GM12865 (cell line): ENCODE measurements around the gene NSUN6.
"Not testable (repeated sequence)": the region's sequence is repeated elsewhere in the genome, so short reads cannot be mapped to it uniquely, and the experiment has no call there.

Experiments
- DNase-seq: peaks from one replicate; pipeline ENCODE4 v3.0.0; 2010; ENCODE audit warnings: low read depth
- H3K4me3 ChIP-seq: 2 replicates; pipeline ENCODE4 v1.5.1; 2011; ENCODE audit warnings: mild to moderate bottlenecking, low read depth, low read length, control low read depth
- TF ChIP-seq, protein P1 (sequence below): IDR thresholded peaks from 2 replicates; pipeline ENCODE4 v1.5.1; 2011; ENCODE audit warnings: low read length, control low read depth, low read depth, inconsistent platforms; ENCODE audit not compliant: insufficient read depth; ENCODE audit errors: missing control alignments

Gene NSUN6

DNA sequence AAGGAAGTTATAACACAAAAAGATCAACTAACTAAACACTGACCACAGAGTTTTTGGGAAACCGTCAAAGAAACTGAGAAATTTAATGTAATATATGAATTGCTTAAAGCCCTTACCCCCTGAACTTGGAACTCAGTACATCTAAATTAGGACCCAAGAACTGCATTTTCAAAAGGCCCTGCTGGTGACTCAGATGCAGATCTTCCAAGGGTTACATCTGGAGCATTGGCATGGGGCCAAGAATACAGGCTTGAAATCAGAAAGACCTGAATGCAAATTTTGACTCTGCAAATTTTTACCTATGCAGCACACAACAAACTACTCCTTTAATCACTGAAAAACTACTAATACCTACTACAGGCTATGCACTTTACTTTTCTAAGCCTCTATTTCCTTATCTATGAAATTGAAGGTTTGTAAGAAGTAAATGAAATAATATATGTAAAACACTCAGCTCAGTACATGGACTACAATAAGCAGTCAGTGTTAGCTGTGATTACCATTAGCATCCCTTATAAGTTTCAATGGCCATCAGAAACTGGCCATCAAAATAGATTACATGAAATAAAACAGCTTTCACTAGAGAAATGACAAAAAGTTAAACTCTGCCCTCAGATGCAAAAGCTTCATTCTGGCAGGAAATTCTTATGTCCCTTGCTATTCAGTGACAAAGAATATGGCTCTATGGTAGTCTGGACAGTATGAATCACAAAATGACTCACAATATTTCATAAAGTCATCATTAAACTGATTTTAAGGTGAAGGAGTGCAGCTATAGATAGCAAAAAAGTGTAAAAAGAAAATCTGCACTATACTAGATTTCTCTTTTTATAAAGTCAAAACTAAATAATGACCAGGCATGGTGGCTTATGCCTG lies 43.6 kb downstream of the NSUN6 start:
- TF ChIP-seq, protein P1, sequence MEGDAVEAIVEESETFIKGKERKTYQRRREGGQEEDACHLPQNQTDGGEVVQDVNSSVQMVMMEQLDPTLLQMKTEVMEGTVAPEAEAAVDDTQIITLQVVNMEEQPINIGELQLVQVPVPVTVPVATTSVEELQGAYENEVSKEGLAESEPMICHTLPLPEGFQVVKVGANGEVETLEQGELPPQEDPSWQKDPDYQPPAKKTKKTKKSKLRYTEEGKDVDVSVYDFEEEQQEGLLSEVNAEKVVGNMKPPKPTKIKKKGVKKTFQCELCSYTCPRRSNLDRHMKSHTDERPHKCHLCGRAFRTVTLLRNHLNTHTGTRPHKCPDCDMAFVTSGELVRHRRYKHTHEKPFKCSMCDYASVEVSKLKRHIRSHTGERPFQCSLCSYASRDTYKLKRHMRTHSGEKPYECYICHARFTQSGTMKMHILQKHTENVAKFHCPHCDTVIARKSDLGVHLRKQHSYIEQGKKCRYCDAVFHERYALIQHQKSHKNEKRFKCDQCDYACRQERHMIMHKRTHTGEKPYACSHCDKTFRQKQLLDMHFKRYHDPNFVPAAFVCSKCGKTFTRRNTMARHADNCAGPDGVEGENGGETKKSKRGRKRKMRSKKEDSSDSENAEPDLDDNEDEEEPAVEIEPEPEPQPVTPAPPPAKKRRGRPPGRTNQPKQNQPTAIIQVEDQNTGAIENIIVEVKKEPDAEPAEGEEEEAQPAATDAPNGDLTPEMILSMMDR = no peak
- peak; percentile 52 for DNase-seq
- no peak overlapping the region for H3K4me3 ChIP-seq

DNA sequence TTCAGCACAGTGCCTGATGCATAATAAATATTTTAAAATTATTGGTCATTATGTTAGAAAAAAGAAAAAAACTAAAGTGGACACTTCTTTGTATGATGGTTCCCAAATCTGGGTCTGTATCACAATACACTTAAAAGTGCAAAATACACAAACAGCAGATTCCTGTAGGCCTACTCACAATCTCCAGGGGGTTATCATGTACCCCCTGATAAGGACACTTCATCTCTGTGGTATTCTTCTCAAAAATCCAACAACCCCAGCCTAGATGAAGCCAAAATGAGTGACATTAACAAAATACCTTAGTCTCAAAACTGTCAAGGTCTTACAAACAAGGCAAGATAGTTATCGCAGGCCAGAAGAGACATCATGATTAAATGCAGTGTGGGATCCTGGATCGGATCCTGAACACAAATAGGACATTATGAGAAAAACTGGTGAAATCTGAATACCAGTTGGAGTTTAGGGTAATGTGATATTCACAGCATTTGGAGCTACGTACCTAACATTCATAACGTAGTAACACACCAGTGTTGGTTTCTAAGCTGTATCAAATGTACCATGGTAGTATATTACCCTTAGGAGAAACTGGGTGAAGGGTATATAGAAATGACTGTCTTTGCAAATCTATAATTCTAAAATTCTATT lies 45.2 kb downstream of the NSUN6 start:
- DNase-seq = no peak
- TF ChIP-seq, protein P1 = no peak
- no peak overlapping the region for H3K4me3 ChIP-seq

GRCh38 chr10:18601321-18601720 lies 50.1 kb downstream of the NSUN6 start:
- H3K4me3 ChIP-seq = no peak overlapping the region
- no peak for DNase-seq
- TF ChIP-seq, protein P1 = no peak

GRCh38 chr10:18599392-18599791 lies 52.0 kb downstream of the NSUN6 start:
- DNase-seq = no peak
- H3K4me3 ChIP-seq = no peak overlapping the region
- TF ChIP-seq, protein P1 = no peak

GRCh38 chr10:18594574-18595156 lies 56.7 kb downstream of the NSUN6 start:
- DNase-seq = no peak
- H3K4me3 ChIP-seq = no peak overlapping the region
- TF ChIP-seq, protein P1 = peak; percentile 23

- DNase-seq, H3K4me3 ChIP-seq: not testable (repeated sequence)
These were observed 60.2 kb downstream of the NSUN6 start for GRCh38 chr10:18591141-18591540.

DNA sequence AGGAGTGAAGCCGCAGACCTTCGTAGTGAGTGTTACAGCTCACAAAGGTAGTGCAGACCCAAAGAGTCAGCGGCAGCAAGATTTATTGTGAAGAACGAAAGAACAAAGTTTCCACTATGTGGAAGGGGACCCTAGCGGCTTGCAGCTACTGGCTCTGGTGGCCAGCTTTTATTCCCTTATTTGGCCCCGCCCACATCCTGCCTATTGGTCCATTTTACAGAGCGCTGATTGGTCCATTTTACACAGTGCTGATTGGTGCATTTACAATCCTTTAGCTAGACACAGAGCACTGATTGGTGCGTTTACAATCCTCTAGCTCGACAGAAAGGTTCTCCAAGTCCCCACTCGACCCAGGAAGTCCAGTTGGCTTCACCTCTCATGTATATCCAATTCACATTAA lies 64.8 kb downstream of the NSUN6 start:
- DNase-seq, H3K4me3 ChIP-seq: not testable (repeated sequence)
